Measurements from ENCODE around the gene PTPN2.

- TF ChIP-seq GATA2 (IDR thresholded peaks at IDR 0.05; ENCODE audit: low read depth, low read length) (no peak), GATA3 (IDR thresholded peaks at IDR 0.05; ENCODE audit: low read depth, low read length) (no peak)
Observed at GRCh38 chr18:12765586-12765985, 118.5 kb downstream of the PTPN2 start.
